GM06990 (cell line): ENCODE results near the gene GABPB1.
"Not testable (repeated sequence)": the region's sequence is repeated elsewhere in the genome, so short reads cannot be mapped to it uniquely, and the experiment has no call there.

Experiments
- DNase-seq: peaks from one replicate; pipeline ENCODE4 v3.0.0-alpha.2; 2011; ENCODE audit not compliant: insufficient read length; ENCODE audit errors: extremely low read depth
- H3K27me3 ChIP-seq: replicated peaks from 2 replicates; pipeline ENCODE4 v1.6.0; 2011; ENCODE audit warnings: low read length; ENCODE audit not compliant: control insufficient read depth, insufficient read depth
- H3K36me3 ChIP-seq: 2 replicates; pipeline ENCODE4 v1.5.1; 2011; ENCODE audit warnings: low read length; ENCODE audit not compliant: control insufficient read depth, insufficient read depth
- H3K4me3 ChIP-seq: replicated peaks from 2 replicates; pipeline ENCODE4 v1.5.1; 2011; ENCODE audit warnings: low read depth, mild to moderate bottlenecking, control low read depth, low read length
- CTCF ChIP-seq: IDR thresholded peaks from 2 replicates; pipeline ENCODE4 v1.5.1; 2011; ENCODE audit warnings: low read length, control low read depth, mild to moderate bottlenecking, inconsistent platforms; ENCODE audit not compliant: insufficient read depth, poor library complexity, severe bottlenecking

Gene GABPB1

DNA sequence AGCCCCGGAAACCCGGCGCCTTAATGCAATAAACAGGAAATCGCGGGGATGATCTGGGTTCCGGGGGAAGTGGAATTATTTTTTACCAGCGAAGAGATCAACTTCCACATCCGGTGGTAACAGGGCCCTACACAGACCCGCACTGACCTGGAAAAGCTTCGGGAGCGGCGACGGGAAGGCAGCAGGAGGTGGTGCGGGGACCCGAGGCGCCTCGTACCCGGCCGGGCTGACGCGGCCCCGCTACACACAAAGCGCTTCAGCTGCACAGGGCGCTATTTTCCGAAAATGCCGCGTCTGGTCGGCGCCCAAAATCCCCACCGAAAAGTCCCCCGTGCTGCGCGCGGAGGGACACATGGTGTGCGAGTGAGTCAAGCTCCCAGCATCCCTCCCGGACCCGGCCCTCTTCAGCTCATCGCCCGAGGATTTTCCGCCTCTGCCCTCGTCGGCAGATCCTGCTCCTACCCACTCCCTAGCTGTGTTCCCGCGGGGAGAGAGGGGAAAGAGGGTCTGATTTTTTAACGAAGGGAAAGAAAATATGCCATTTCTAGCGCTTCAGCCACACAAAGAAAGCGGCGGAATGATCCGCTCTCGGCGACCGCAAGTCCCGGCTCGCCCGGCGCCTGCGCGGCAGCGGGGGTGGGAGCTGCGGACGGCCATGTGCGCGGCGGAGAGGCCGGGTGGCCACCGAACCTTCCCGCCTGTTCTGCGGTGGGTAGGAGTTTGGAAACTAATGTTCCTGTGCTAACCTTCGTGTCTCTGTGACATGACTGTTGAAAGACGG, at the start of gene GABPB1:
Gene GABPB1, minus strand, starts transcription at position 361 of the 781 bp plus-strand sequence. CDS start 45,400 bp downstream, outside the sequence.
- peaks cover 3% of the 10 kb centered on the region for H3K36me3 ChIP-seq
- peak within 1 kb of the TSS; percentile 72 for H3K4me3 ChIP-seq
- DNase-seq: peak; percentile 99
- TF ChIP-seq CTCF: no peak
- no peaks in the 10 kb centered on the region for H3K27me3 ChIP-seq

GRCh38 chr15:50391561-50391960, 36.6 kb upstream of the GABPB1 start:
- not testable (repeated sequence) for H3K36me3 ChIP-seq, DNase-seq, H3K4me3 ChIP-seq, H3K27me3 ChIP-seq

- H3K27me3 ChIP-seq: no peaks in the 10 kb centered on the region
- H3K4me3 ChIP-seq: no peak overlapping the region
- H3K36me3 ChIP-seq: no peaks in the 10 kb centered on the region
- no peak for TF ChIP-seq CTCF
- no peak for DNase-seq
Measured at GRCh38 chr15:50390554-50391264, 35.7 kb upstream of the GABPB1 start.

DNA sequence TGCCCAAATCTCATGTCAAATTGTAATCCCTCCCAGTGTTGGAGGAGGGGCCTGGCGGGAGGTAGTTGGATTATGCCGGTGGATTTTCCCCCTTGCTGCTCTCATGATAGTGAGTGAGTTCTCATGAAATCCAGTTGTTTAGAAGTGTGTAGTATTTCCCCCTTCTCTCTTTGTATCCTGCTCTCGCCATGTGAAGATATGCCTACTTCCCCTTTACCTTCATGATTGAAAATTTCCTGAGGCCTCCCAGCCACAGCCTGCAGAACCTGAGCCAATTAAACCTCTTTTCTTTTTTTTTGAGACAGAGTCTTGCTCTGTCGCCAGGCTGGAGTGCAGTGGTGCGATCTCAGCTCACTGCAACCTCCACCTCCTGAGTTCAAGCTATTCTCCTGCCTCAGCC, 27.4 kb upstream of the GABPB1 start:
- not testable (repeated sequence) for H3K4me3 ChIP-seq, H3K36me3 ChIP-seq, H3K27me3 ChIP-seq, DNase-seq

- no peak for TF ChIP-seq CTCF
- Histone ChIP-seq H3K27me3 (no peaks in the 10 kb centered on the region), H3K4me3 (no peak overlapping the region), H3K36me3 (no peaks in the 10 kb centered on the region)
- DNase-seq: no peak
Measured at GRCh38 chr15:50381438-50381837, 26.4 kb upstream of the GABPB1 start.

DNA sequence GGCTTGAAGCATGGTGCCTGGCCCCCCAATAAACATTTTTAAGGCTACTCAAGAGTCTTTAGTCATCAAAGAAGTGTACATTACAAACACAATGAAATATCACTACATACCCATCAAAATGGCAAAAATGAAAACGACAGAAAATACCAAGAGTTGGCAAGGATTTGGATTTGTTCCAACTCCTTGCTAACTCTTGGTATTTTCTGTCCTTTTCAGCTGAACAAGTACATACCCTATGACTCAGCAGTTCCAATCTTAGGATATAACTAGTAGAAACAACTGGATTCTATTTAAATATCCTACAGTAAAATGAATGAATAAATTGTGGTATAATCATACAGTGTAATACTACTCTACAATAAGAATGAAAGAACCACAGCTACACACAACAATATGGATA, 25.1 kb upstream of the GABPB1 start:
- no peaks in the 10 kb centered on the region for H3K36me3 ChIP-seq
- TF ChIP-seq CTCF: no peak
- no peaks in the 10 kb centered on the region for H3K27me3 ChIP-seq
- no peak overlapping the region for H3K4me3 ChIP-seq
- no peak for DNase-seq

GRCh38 chr15:50379413-50379812, 24.4 kb upstream of the GABPB1 start:
- not testable (repeated sequence) for H3K4me3 ChIP-seq, H3K36me3 ChIP-seq, DNase-seq, H3K27me3 ChIP-seq
